HG03521 (cell line): ENCODE results near the gene UBE2L3.
A peak's percentile ranks its signal among the peaks of the same experiment; 100 is the strongest.
"Not testable (repeated sequence)": the region's sequence is repeated elsewhere in the genome, so short reads cannot be mapped to it uniquely, and the experiment has no call there.

Experiments used
- ATAC-seq: cut with Tn5 transposase; IDR thresholded peaks from one replicate; pipeline ENCODE4 v1.9.1; 2021; ENCODE audit warnings: mild to moderate bottlenecking, moderate library complexity; ENCODE audit not compliant: unreplicated experiment

Gene UBE2L3

GRCh38 chr22:21641789-21642583 lies 74.5 kb downstream of the UBE2L3 start, which contains the start of gene SDF2L1:
SDF2L1 (plus strand) TSS chr22:21642302; CDS start chr22:21642337, 35 bp downstream.
- ATAC-seq, result peak; percentile 93

GRCh38 chr22:21642584-21643448 lies 75.3 kb downstream of the UBE2L3 start:
- ATAC-seq, result no peak

- ATAC-seq, result no peak
Measured at GRCh38 chr22:21643533-21644357, 76.2 kb downstream of the UBE2L3 start.

- ATAC-seq, result not testable (repeated sequence)
Measured at GRCh38 chr22:21645513-21645912, 78.0 kb downstream of the UBE2L3 start.

- no peak for ATAC-seq
Measured at GRCh38 chr22:21646608-21647590, 79.4 kb downstream of the UBE2L3 start.

GRCh38 chr22:21650280-21650679 lies 82.8 kb downstream of the UBE2L3 start:
- ATAC-seq, result no peak

GRCh38 chr22:21650823-21651520 lies 83.5 kb downstream of the UBE2L3 start:
- no peak for ATAC-seq

- ATAC-seq, result peak; percentile 2
Measured at GRCh38 chr22:21651521-21652009, 84.1 kb downstream of the UBE2L3 start.

- ATAC-seq, result peak; percentile 80
Measured at GRCh38 chr22:21652010-21652546, 84.6 kb downstream of the UBE2L3 start.

GRCh38 chr22:21652547-21653545 lies 85.3 kb downstream of the UBE2L3 start:
- no peak for ATAC-seq

- ATAC-seq, result no peak
Measured at GRCh38 chr22:21657020-21657359, 89.5 kb downstream of the UBE2L3 start.

GRCh38 chr22:21657360-21658032 lies 90.0 kb downstream of the UBE2L3 start:
- peak; percentile 70 for ATAC-seq

- ATAC-seq, result no peak
Measured at GRCh38 chr22:21659864-21660525, 92.5 kb downstream of the UBE2L3 start.

- no peak for ATAC-seq
Measured at GRCh38 chr22:21660904-21661303, 93.4 kb downstream of the UBE2L3 start.

GRCh38 chr22:21661991-21662390 lies 94.5 kb downstream of the UBE2L3 start:
- ATAC-seq, result no peak

- ATAC-seq, result no peak
Measured at GRCh38 chr22:21663738-21664137, 96.2 kb downstream of the UBE2L3 start.
